ENCODE results near the gene WNT10A. TPM values are rescaled to one million over a fixed set of nuclear protein-coding genes. Genes with fewer than 3 reads are reported as not detected.

WNT10A gene
- total RNA-seq (2022) (2.4 and 3.4 TPM in 2 replicates), Bru-seq, nascent RNA (percentile 24 among the genes with signal in this experiment), BruChase-seq, experiment 1, labeled RNA remaining after a 6-hour chase (percentile 34 among the genes with signal in this experiment), BruChase-seq, experiment 2, labeled RNA remaining after a 2-hour chase (percentile 38 among the genes with signal in this experiment)
- long read RNA-seq, partial matches to known transcripts: 0 of 4 reads
- long read RNA-seq, other reads (novel, unspliced or antisense): 2 of 4 reads

DNA sequence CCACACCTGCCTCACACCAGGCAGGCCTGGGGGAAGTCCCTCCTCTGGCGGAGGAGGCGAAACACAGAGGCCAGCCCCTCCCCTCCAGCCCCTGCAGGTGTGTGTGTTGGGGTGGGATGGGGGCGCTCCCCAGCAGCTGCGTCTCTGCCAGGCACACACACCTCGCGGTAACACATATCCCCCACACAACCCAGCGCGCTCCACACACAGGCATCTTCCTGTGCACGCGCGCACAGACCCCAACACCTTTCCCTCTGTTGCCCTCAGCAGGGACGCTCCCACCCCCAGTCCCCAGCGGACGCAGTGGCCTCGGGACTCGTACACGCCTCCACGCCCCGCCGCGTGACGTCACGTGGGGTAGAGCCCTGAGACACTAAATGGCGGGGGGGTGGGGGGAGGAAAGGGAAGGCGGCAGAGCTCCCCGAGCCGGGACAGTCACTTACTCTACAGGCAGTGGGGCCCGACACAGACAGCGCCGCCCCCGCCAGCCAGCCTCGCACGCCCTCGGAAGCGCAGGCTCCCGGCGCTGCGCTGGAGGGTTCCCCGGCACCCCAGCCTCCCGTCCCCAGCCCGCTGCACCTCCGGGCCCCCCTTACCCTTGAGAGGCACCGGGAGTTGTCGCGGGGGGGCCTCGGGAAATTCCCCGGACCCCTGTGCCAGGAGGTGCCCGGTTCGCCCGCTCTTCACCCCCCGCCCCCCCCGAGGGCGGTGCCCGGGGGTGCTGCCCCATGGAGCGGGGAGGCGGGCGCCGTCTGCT is at the start of gene WNT10A:
Gene WNT10A (plus strand): TSS at position 751 of the 757 bp plus-strand sequence. CDS start 144 bp downstream, outside the sequence.
- CTCF ChIA-PET: interaction anchor here (0.7 to 2.2 kb wide), 4 partner anchors 8 to 379 kb away, joined by 3 to 20 read pairs (median 4); no protein-coding TSS in a partner anchor
- Mint-ChIP-seq H3K4me1 (ENCODE audit: low read depth, unreplicated experiment) (peaks cover 39% of the 10 kb centered on the region), H3K9me3 (ENCODE audit: low read depth, unreplicated experiment) (no peaks in the 10 kb centered on the region), H3K27ac (ENCODE audit: unreplicated experiment) (peak within 1 kb of the TSS; percentile 54), H3K27me3 (ENCODE audit: unreplicated experiment) (peaks cover 69% of the 10 kb centered on the region), H3K4me3 (ENCODE audit: low read depth, unreplicated experiment) (peak within 1 kb of the TSS; percentile 85), H3K36me3 (ENCODE audit: insufficient read depth, unreplicated experiment) (peaks cover 27% of the 10 kb centered on the region)
- TF ChIP-seq CTCF (IDR thresholded peaks at IDR 0.05; ENCODE audit: unreplicated experiment): no peak
- no TSS peak for BruUV-seq (replicated peaks)
- DNase-seq: peak; percentile 55
- intact Hi-C loops (cut with micrococcal nuclease; ENCODE audit: unreplicated experiment): no loop called here

GRCh38 chr2:218831378-218831990 is 49.2 kb upstream of the WNT10A start, which contains the start of gene PRKAG3:
Gene PRKAG3 (minus strand): TSS chr2:218831803.
- no peak for TF ChIP-seq CTCF (IDR thresholded peaks at IDR 0.05; ENCODE audit: unreplicated experiment)
- H3K27me3 Mint-ChIP-seq (ENCODE audit: unreplicated experiment): peaks cover 71% of the 10 kb centered on the region
- H3K4me3 Mint-ChIP-seq (ENCODE audit: low read depth, unreplicated experiment): no peak within 1 kb of the TSS
- no peak within 1 kb of the TSS for H3K27ac Mint-ChIP-seq (ENCODE audit: unreplicated experiment)
- BruUV-seq (replicated peaks): no TSS peak
- H3K4me1 Mint-ChIP-seq (ENCODE audit: low read depth, unreplicated experiment): peaks cover 22% of the 10 kb centered on the region
- CTCF ChIA-PET: no interaction called here
- H3K36me3 Mint-ChIP-seq (ENCODE audit: insufficient read depth, unreplicated experiment): no peaks in the 10 kb centered on the region
- no peaks in the 10 kb centered on the region for H3K9me3 Mint-ChIP-seq (ENCODE audit: low read depth, unreplicated experiment)
- DNase-seq: no peak
- intact Hi-C loops (cut with micrococcal nuclease; ENCODE audit: unreplicated experiment): no loop called here

DNA sequence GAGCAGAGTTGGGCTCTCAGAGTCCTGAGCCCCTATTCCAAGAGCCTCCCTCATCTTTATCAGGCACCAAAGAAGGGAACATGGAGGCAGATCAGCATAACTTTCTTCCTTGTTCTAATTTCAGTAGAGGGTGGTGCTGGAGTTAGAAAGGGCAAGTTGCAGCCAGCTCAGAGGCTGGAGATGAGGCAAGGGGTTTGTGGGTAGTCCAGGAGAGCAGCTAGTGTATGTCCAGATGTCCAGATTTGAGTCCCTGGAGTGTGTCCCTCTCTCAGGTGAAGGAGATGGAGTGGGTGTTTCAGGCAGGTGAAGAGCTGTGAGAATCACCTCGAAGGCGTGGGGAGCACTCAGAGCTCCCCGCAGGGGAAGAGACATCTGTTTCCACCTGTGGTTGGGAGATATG is 48.6 kb upstream of the WNT10A start:
- Mint-ChIP-seq H3K4me3 (ENCODE audit: low read depth, unreplicated experiment) (no peak overlapping the region), H3K9me3 (ENCODE audit: low read depth, unreplicated experiment) (no peaks in the 10 kb centered on the region), H3K27me3 (ENCODE audit: unreplicated experiment) (peaks cover 65% of the 10 kb centered on the region), H3K4me1 (ENCODE audit: low read depth, unreplicated experiment) (peaks cover 22% of the 10 kb centered on the region), H3K27ac (ENCODE audit: unreplicated experiment) (no peak overlapping the region), H3K36me3 (ENCODE audit: insufficient read depth, unreplicated experiment) (no peaks in the 10 kb centered on the region)
- DNase-seq: no peak
- CTCF ChIA-PET: no interaction called here
- no peak for TF ChIP-seq CTCF (IDR thresholded peaks at IDR 0.05; ENCODE audit: unreplicated experiment)
- intact Hi-C loops (cut with micrococcal nuclease; ENCODE audit: unreplicated experiment): no loop called here
- BruUV-seq (replicated peaks): no TSS peak

DNA sequence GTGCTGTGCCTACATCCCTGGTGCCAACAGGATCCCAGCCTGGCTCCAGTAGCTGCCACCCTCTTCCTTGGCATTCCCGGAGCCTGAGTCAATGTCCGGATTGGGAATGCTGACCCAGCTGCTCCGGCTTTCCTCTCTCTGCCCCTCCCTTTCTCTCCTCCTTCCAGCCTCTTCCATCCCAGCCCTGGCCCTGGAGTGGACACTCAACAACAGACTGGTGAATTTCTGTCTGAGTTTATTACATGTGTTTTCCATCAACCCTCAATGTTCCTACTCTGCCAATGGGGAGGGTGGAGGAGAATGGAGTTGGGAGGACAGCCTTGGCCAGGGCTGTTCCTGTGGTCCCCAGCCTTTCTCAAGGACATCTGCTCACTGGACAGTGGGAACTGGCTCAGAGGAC is 48.1 kb upstream of the WNT10A start:
- CTCF ChIA-PET: no interaction called here
- Mint-ChIP-seq H3K9me3 (ENCODE audit: low read depth, unreplicated experiment) (no peaks in the 10 kb centered on the region), H3K36me3 (ENCODE audit: insufficient read depth, unreplicated experiment) (no peaks in the 10 kb centered on the region), H3K4me1 (ENCODE audit: low read depth, unreplicated experiment) (peaks cover 22% of the 10 kb centered on the region), H3K27ac (ENCODE audit: unreplicated experiment) (no peak overlapping the region), H3K4me3 (ENCODE audit: low read depth, unreplicated experiment) (no peak overlapping the region), H3K27me3 (ENCODE audit: unreplicated experiment) (peaks cover 61% of the 10 kb centered on the region)
- no peak for DNase-seq
- BruUV-seq (replicated peaks): no TSS peak
- intact Hi-C loops (cut with micrococcal nuclease; ENCODE audit: unreplicated experiment): no loop called here
- no peak for TF ChIP-seq CTCF (IDR thresholded peaks at IDR 0.05; ENCODE audit: unreplicated experiment)
